GM21515 (cell line): ENCODE data around the gene SPR.

Source experiments
- ATAC-seq: cut with Tn5 transposase; IDR thresholded peaks from one replicate; pipeline ENCODE4 v1.9.1; 2021; ENCODE audit not compliant: unreplicated experiment

Gene SPR

GRCh38 chr2:72887032-72887739 lies at the start of gene SPR:
TSS of gene SPR (plus strand) at chr2:72887408. CDS start at chr2:72887433, 25 bp downstream.
- peak; percentile 91 for ATAC-seq

GRCh38 chr2:72840066-72840465 lies 47.1 kb upstream of the SPR start:
- ATAC-seq, result no peak

DNA sequence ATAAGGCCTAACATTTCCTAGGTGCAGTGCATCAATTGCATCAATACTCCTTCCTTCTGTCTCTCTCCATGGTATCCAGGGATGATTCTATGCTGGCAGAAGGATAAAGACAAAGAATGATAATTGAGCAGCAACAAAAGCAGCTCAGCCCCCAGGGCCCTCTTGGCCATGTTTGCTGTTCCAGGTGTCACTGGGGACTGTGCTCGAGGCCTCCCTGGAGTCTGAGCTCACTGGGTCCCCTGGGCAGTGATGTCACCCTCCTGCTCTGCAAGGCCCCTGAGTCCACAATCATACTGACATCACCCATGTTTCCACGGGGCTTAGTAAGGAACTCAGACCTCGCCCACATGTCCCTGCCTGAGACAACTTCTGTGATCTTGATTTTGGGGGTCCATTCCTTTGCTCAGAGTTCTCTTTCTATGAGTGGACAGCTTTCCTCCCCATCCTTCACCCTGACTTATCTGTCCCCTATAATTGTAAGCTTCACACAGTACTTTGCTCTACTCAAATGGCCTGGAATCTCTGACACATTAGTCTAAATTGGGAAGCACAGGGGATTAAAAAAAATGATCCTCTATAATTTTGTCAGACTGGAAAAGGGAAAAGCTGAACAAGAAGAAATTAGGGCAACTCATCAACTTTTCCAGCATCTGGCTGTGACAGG lies 45.6 kb upstream of the SPR start:
- no peak for ATAC-seq

- no peak for ATAC-seq
Measured at GRCh38 chr2:72843301-72843700, 43.9 kb upstream of the SPR start.

- peak; percentile 81 for ATAC-seq
Measured at GRCh38 chr2:72846171-72847095, 40.8 kb upstream of the SPR start.

- no peak for ATAC-seq
Measured at GRCh38 chr2:72847534-72848315, 39.5 kb upstream of the SPR start.

- ATAC-seq, result no peak
Measured at GRCh38 chr2:72848436-72849137, 38.6 kb upstream of the SPR start.

DNA sequence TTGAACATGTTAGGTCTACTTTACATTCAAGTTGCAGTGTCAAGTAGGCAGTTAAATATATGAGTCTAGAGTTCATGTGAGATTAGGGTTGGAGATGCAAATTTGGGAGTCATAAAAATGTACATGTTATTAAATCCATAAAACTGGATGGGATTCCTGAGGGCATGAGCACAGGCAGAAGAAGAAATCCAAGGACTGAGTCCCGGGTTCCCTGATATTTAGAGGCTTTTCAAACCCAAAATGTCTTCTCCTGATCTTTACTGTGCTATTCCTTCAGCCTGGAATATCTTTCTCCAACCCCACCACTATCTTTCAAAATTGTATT lies 38.1 kb upstream of the SPR start:
- ATAC-seq, result no peak

DNA sequence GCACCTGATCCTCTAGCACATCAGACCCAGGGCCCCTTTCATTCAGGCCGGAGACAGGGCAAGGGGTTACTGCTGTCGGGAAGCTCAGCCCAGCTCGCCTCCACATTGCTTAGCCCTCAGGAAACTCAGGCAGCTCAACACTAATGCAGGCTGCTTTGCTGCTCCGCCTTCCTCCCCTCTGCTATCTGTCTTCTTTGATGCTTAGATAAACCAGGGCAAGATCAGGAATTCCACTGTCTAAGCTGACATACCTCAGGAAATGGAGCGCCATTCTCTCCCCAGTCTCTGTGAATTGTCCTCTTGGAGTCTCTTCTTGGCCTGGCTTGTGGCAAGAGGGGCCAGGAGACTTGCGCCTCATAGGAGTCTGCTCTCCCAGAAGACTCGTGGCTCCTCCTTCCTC lies 35.9 kb upstream of the SPR start:
- ATAC-seq, result no peak

DNA sequence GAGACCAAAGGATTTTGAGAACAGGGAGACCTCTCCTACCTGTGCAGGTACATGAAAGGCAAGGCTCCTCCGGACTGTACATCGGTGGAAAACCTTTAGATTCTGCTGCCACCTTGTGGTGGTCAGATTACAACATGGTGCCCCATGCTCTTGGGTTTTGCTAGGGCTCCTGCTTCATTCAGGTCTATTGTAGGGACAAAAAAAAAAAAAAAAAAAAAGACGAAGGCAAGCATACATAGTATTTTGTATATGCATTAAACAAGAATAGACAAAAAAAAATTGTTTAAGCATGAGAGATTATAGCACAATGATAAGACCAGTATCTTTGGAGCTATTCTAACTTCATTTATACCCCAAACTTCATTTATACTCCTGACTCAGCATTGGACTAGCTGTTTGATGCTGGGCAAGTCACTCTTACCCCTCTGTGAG lies 27.4 kb upstream of the SPR start:
- ATAC-seq, result no peak

GRCh38 chr2:72862239-72862988 lies 24.8 kb upstream of the SPR start:
- peak; percentile 87 for ATAC-seq

DNA sequence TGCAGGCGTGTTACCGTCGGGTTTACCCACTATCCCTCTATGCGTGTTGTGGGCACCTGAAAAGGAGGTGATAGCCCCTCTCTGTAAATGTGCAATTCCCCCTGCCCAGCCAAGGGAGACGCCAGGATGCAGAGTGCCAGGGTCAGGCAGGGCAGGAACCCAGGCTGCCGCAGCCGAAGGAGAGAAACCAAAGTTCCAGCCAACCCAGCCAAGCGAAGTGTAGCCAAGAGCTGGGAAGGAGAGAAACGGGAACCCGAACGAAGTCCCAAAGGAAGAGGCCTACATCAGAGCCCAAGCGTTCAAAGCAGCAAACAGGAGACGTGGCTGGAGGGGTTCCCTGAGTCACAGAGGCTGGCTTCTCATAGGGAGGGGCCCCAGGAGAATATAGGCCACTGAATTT lies 24.2 kb upstream of the SPR start:
- ATAC-seq, result no peak

DNA sequence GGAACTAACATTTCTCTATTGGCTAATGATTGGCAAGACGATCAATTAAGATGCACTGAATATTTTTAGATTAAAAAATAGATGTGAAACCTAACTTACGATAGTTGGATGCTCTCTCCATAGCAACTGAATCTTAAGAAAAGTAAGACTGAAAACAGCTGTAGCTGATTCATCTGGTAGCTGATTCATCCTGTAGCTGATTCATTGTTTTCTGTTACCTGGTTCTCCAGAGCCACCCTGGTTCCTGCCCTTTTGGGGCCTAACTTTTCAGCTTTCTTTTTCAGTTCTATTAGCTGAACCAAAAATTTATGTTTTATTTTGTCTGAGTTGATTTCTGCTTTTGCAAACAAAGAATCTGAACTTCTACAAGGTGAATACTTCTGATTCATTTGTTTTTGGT lies 22.7 kb upstream of the SPR start:
- ATAC-seq, result no peak

GRCh38 chr2:72871060-72871459 lies 16.1 kb upstream of the SPR start:
- ATAC-seq, result no peak

DNA sequence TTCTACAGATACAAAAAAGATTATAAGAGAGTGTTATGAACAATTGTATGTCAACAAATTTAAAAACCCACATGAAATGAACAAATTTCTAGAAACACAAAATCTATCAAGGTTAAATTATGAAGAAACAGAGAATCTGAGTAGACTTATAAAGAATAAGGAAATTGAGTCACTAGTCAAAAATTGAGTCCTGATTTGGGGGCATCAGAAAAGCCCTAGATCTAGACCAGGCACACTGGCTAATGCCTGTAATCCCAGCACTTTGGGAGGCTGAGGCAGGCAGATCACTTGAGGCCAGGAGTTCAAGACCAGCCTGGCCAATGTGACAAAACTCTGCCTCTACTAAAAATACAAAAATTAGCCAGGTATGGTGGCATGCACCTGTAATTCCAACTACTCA lies 15.3 kb upstream of the SPR start:
- ATAC-seq, result no peak

GRCh38 chr2:72883356-72883962 lies 3.7 kb upstream of the SPR start:
- no peak for ATAC-seq

- no peak for ATAC-seq
Measured at GRCh38 chr2:72886505-72887031, 640 bp upstream of the SPR start.

- ATAC-seq, result peak; percentile 40
Measured at GRCh38 chr2:72887740-72888437, 681 bp downstream of the SPR start.
